DND-41 (cell line): ENCODE measurements around the gene MYOZ1.

ENCODE experiments used
- ATAC-seq: fragments of 200-7000 bp; cut with Tn5 transposase; 3 replicates; pipeline ENCODE4 v1.9.1; 2021; ENCODE audit warnings: low read depth; ENCODE audit not compliant: insufficient read depth
- DNase-seq: peaks from one replicate; pipeline ENCODE4 v3.0.0-alpha.2; 2020
- H2AFZ ChIP-seq: 2 replicates; pipeline ENCODE4 v1.6.0; 2012; ENCODE audit warnings: low read depth, low read length
- H3K27ac ChIP-seq: 2 replicates; pipeline ENCODE4 v1.5.1; 2012; ENCODE audit warnings: low read length, inconsistent platforms
- H3K27me3 ChIP-seq: fragments of 200-600 bp; sonication (generic); 2 replicates; pipeline ENCODE4 v1.6.0; 2012; ENCODE audit warnings: low read length, mild to moderate bottlenecking, inconsistent platforms; ENCODE audit not compliant: insufficient read depth, poor library complexity
- H3K36me3 ChIP-seq: 2 replicates; pipeline ENCODE4 v1.5.1; 2012; ENCODE audit warnings: low read length, inconsistent platforms; ENCODE audit not compliant: insufficient read depth
- H3K4me1 ChIP-seq: 2 replicates; pipeline ENCODE4 v1.5.1; 2012; ENCODE audit warnings: mild to moderate bottlenecking, low read length; ENCODE audit not compliant: insufficient read depth
- H3K4me2 ChIP-seq: 2 replicates; pipeline ENCODE4 v1.6.0; 2012; ENCODE audit warnings: mild to moderate bottlenecking, moderate library complexity, low read length, inconsistent platforms; ENCODE audit not compliant: insufficient read depth
- H3K4me3 ChIP-seq, 2 experiments: fragments of 200-600 bp in 1 of 2; shearing (Covaris generic) in 1 of 2; 2 replicates each; pipeline ENCODE4 v1.5.1; 2012 to 2016; ENCODE audit warnings: inconsistent platforms in 2 of 2, low read length in 2 of 2, mild to moderate bottlenecking in 2 of 2, low read depth in 1 of 2, moderate library complexity in 1 of 2
- H3K79me2 ChIP-seq: 2 replicates; pipeline ENCODE4 v1.6.0; 2012; ENCODE audit warnings: low read length, inconsistent platforms; ENCODE audit not compliant: insufficient read depth
- H3K9ac ChIP-seq: 2 replicates; pipeline ENCODE4 v1.6.0; 2012; ENCODE audit warnings: low read depth, mild to moderate bottlenecking, inconsistent platforms, low read length, moderate library complexity
- H3K9me3 ChIP-seq: 2 replicates; pipeline ENCODE4 v1.5.1; 2012; ENCODE audit warnings: low read length, moderate library complexity, mild to moderate bottlenecking, inconsistent platforms; ENCODE audit not compliant: insufficient read depth, severe bottlenecking
- H4K20me1 ChIP-seq: 2 replicates; pipeline ENCODE4 v1.6.0; 2012; ENCODE audit warnings: low read length; ENCODE audit not compliant: insufficient read depth
- CTCF ChIP-seq: IDR thresholded peaks from 2 replicates; pipeline ENCODE4 v1.5.1; 2012; ENCODE audit warnings: borderline replicate concordance, low read length, moderate library complexity, mild to moderate bottlenecking; ENCODE audit not compliant: poor library complexity, severe bottlenecking; ENCODE audit errors: extremely low read depth
- EZH2 ChIP-seq: IDR thresholded peaks from 3 replicates; pipeline ENCODE4 v1.6.1; 2012; ENCODE audit warnings: borderline replicate concordance, low read depth, mild to moderate bottlenecking, moderate library complexity, low read length, inconsistent platforms; ENCODE audit not compliant: severe bottlenecking

Gene MYOZ1

GRCh38 chr10:73655257-73655989 lies 14.1 kb upstream of the MYOZ1 start:
- H3K9ac ChIP-seq: no peak overlapping the region

GRCh38 chr10:73653701-73654100 lies 12.4 kb upstream of the MYOZ1 start:
- H3K9me3 ChIP-seq: no peaks in the 10 kb centered on the region
- no peak for ATAC-seq
- no peak overlapping the region for H3K4me3 ChIP-seq
- no peak overlapping the region for H3K9ac ChIP-seq
- H3K4me1 ChIP-seq: peaks cover 10% of the 10 kb centered on the region
- H3K27ac ChIP-seq: no peak overlapping the region
- H3K4me2 ChIP-seq: no peak overlapping the region
- H2AFZ ChIP-seq: no peak overlapping the region
- H3K79me2 ChIP-seq: no peaks in the 10 kb centered on the region
- H3K36me3 ChIP-seq: no peaks in the 10 kb centered on the region
- no peaks in the 10 kb centered on the region for H3K27me3 ChIP-seq
- H4K20me1 ChIP-seq: no peaks in the 10 kb centered on the region
- DNase-seq: no peak
- TF ChIP-seq EZH2 (no peak), CTCF (peak; percentile 34)

More at GRCh38 chr10:73655257-73655989, 14.1 kb upstream of the MYOZ1 start:
- Histone ChIP-seq H3K79me2 (no peaks in the 10 kb centered on the region), H3K4me3 (no peak overlapping the region), H3K27ac (no peak overlapping the region), H3K27me3 (no peaks in the 10 kb centered on the region), H2AFZ (no peak overlapping the region), H3K4me2 (no peak overlapping the region; the same call in 1 of the 2 replicates), H3K4me1 (peaks cover 10% of the 10 kb centered on the region), H3K36me3 (no peaks in the 10 kb centered on the region), H3K9me3 (no peaks in the 10 kb centered on the region), H4K20me1 (no peaks in the 10 kb centered on the region)
- ATAC-seq (peak; percentile 79), DNase-seq (peak; percentile 47)
- TF ChIP-seq EZH2: no peak
- TF ChIP-seq CTCF: no peak

GRCh38 chr10:73653195-73653594 lies 11.9 kb upstream of the MYOZ1 start:
- H3K27me3 ChIP-seq: no peaks in the 10 kb centered on the region
- ATAC-seq (no peak), DNase-seq (no peak)
- H3K9ac ChIP-seq: no peak overlapping the region
- H4K20me1 ChIP-seq: no peaks in the 10 kb centered on the region
- TF ChIP-seq CTCF: no peak
- no peak for TF ChIP-seq EZH2
- H3K27ac ChIP-seq: no peak overlapping the region
- H2AFZ ChIP-seq: no peak overlapping the region
- H3K79me2 ChIP-seq: no peaks in the 10 kb centered on the region
- no peak overlapping the region for H3K4me2 ChIP-seq
- H3K4me3 ChIP-seq: no peak overlapping the region
- H3K4me1 ChIP-seq: peaks cover 10% of the 10 kb centered on the region
- no peaks in the 10 kb centered on the region for H3K36me3 ChIP-seq
- no peaks in the 10 kb centered on the region for H3K9me3 ChIP-seq
